GM18519 (cell line): ENCODE results near the gene GAD1.
A peak's percentile ranks its signal among the peaks of the same experiment; 100 is the strongest.

Experiments
- ATAC-seq: cut with Tn5 transposase; IDR thresholded peaks from one replicate; pipeline ENCODE4 v1.9.1; 2021; ENCODE audit warnings: mild to moderate bottlenecking, moderate library complexity; ENCODE audit not compliant: unreplicated experiment, low FRiP score

The GAD1 gene

DNA sequence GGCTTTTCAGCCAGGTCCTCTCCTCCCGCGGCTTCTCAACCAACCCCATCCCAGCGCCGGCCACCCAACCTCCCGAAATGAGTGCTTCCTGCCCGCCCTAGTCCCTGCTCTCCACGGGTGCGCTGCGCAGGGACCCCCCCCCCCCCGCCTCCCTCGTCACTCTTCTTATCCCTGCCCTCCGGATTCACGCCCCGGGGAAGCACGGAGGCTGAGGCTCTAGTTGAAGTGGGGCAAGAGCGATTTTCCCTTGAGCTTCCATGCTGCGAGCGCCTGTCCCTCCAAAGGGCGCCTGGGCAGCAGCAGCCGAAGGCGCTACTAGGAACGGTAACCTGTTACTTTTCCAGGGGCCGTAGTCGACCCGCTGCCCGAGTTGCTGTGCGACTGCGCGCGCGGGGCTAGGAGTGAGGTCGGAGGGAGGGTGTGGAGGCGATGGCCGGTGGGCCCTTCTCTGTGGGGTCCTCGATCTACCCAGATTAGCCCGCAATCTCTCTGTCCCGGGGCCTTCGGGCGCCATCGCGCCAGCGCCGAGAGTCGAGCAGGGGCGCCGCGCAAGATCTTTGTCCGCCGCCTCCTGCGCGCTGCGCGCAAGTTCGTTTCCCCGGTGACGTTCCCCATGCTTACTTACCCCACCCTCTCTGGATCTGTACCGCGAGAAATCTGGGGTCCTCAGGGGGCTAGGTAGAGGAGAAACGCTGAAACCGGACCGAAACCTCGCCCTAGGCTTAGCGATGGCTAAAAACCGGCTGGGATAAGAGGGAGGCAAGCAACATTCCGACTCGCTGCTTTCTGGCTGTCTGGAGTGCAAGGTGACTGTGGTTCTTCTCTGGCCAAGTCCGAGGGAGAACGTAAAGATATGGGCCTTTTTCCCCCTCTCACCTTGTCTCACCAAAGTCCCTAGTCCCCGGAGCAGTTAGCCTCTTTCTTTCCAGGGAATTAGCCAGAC is 677 bp downstream of the GAD1 start:
- no peak for ATAC-seq

DNA sequence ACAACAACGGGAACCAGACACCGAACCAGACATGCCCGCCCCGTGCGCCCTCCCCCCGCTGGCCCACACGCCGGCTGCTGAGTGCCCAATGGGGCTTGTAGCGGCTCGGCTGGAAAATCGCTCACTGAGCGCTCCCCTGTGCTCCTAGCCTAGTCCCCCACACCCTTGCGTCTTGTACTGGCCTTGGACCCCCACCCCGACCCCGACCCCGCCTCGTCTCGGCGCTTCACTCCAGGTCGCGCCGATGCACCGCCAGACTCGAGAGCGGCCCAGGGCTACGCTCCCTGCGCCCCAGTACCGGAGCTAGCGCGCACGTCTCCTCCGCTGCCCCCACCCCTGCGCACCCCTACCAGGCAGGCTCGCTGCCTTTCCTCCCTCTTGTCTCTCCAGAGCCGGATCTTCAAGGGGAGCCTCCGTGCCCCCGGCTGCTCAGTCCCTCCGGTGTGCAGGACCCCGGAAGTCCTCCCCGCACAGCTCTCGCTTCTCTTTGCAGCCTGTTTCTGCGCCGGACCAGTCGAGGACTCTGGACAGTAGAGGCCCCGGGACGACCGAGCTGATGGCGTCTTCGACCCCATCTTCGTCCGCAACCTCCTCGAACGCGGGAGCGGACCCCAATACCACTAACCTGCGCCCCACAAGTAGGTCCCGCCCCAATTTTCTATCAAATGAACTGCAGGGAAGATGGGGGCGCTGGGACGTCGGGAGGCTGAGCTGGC is 1.5 kb downstream of the GAD1 start:
- ATAC-seq, result no peak

DNA sequence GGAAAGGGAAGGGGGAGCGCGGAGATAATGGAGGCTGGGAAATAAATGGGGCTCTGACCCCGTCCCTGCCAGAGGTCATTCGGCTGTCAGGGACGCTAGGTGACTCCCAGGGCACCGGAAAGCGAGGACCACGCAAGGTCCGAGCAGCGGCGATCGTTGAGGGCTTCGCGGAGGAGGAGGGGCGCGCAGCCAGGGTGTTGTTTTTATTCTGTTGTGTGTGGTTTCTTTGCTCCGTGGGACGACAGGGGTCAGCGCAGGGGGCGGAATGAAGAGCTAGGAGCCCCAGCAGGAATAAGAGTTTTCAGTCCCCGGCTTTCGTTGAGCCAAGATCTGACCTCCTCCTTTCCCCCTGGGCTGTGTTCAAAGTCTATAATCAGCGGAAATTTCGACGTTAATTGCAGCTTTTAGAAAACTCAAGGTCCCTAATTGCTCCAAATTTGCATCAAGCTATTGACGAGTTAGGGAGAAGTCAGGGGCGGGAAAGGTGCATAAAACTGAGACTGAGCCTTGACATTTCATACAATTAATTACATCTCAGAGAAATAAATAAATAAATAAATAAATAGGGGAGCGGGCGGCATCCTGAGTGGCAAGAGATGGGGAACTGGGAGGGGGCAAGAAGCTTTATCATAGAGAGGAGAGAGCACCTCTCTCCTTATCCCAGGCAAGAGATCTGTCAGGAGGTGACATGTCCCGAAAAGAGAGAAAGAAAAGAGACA is 2.2 kb downstream of the GAD1 start:
- no peak for ATAC-seq

GRCh38 chr2:170819680-170820664 is 3.3 kb downstream of the GAD1 start:
- no peak for ATAC-seq

DNA sequence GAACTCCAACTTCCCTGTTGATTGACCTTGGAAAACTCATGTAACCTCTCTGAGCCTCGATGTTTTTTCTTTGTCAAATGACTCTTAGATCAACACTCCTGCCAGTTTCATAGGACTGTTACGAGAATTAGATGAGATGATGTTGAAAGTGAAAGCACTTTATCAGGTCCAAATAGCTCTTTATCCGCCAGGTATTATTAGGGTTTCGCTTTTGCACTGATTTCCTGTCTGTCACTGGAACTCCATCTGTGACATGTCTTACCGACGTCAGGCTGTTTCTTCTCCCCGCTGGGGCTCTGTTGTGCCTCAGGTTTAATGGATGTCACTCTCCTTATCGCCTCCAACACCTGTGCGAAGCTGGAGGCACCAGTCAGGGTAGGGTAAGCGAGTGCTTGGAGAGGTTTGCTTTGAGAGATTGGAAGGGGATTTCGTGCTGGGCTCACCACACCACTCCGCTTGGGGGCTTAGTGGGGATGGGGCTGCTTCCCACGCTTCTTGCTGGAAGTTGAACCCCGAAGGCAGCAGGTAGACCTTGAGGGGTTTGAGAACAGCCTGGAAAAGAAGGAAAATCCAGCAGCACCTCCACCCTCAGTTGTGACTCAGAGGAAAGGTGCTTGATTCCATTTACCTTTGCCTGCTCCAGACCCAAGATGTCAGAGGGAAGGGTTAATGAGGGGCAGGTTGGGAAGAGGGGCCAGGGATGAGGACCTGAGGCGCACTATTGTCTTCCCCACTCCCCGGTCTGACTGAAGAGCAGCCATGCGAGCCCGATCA is 4.3 kb downstream of the GAD1 start:
- peak; percentile 41 for ATAC-seq

DNA sequence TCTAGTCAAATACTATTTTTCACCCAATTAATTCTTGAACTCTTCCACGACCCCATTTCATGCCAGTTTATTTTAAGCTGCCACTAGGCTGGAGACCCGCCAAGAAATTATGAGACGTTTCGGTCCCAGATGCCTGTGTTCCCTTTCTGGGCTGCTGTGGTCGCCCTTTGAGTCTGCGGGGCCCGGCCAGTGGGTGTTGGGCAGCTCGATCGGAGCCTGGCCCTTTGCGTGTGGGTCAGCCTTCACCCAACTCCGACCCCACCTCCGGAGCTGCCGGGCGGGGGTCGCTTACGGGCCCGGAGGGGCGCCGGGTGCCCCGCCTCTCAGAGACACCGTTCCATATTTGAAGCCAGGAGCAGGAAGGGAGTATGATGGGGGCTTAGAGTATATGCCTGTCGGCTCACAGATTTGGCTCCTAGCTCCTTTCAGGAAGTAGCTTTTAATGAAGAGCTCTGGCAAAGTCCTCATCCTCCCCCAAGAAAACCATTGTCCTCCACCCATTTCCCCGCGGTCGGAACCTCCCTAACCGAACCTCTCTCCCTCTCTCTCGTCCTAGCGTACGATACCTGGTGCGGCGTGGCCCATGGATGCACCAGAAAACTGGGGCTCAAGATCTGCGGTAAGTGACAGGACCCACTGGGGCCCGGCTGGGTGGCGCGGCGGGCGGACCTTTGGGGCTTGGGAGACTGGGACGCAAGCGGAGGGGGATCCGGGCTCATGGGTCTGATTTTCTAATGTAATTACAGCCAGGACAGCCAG is 5.0 kb downstream of the GAD1 start:
- no peak for ATAC-seq

GRCh38 chr2:170822290-170823087 is 5.8 kb downstream of the GAD1 start:
- ATAC-seq, result no peak

- ATAC-seq, result no peak
Measured at GRCh38 chr2:170823088-170823897, 6.6 kb downstream of the GAD1 start.

DNA sequence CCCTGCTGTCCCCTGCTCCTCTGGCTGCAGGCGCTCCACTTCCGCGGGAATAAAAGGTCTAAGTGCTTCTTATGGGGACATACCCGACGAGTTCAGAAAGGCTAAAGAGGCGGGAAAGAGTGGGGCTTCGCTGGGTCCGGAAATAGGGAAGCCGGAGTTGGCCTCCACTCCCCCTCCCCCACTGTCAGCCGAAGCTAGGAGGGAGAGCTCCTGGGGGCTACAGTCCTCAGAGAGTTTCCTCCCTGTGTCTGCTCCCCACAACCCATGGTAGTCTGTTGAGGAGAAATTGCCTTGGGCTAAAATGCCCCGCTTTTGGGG is 7.2 kb downstream of the GAD1 start:
- no peak for ATAC-seq

DNA sequence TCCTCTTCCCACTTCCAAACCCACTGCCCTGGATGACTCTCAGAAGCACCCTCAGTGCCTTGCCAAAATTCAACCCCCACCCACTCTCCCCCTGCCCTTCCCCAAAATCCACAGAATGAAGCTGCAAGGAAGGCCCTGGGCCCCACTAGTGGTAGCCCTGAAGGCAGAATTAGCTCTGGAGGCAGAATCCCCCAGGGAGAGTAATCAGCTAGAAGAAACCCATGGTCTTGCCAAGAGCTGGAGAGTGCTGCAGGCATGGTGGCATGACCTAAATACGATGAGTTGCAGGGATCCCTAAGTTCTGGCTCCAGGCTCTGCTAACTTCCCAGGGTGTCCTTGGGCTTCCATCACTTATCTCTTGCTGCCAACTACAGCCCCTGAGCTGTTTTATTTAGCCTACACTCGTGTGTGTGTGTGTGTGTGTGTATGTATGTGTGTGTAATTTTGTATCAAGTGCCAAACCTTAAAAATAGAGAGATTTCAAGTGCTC is 7.9 kb downstream of the GAD1 start:
- ATAC-seq, result no peak

DNA sequence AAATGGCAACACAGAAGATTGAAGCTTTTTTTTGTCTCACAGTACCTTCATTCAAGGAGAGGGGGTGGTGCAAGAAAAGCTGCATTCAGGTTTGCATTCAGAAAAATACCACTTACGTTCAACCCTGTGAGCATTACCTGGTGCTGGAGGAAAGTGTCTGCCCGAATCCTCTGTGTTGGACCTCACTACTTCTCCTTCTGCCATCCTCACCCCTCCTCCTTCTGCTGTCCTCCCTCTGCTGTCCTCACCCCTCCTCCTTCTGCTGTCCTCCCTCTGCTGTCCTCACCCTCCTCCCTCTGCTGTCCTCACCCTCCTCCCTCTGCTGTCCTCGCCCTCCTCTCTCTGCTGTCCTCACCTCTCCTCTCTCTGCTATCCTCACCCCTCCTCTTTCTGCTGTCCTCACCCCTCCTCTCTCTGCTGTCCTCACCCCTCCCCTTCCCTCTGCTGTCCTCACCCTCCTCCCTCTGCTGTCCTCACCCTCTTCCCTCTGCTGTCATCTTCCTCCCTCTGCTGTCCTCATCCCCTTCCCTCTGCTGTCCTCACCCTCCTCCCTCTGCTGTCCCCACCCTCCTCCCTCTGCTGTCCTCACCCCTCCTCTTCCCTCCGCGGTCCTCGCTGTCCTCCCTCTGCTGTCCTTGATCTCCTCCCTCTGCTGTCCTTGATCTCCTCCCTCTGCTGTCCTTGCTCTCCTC is 11.3 kb downstream of the GAD1 start:
- no peak for ATAC-seq

DNA sequence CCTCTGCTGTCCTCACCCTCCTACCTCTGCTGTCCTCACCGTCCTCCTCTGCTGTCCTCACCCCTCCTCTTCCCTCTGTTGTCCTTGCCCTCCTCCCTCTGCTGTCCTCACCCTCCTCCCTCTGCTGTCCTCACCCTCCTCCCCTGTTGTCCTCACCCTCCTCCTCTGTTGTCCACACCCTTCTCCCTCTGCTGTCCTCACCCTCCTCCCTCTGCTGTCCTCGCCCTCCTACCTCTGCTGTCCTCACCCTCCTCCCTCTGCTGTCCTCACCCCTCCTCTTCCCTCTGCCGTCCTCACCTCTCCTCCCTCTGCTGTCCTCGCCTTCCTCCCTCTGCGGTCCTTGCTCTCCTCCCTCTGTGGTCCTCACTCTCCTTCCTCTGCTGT is 11.8 kb downstream of the GAD1 start:
- ATAC-seq, result no peak

DNA sequence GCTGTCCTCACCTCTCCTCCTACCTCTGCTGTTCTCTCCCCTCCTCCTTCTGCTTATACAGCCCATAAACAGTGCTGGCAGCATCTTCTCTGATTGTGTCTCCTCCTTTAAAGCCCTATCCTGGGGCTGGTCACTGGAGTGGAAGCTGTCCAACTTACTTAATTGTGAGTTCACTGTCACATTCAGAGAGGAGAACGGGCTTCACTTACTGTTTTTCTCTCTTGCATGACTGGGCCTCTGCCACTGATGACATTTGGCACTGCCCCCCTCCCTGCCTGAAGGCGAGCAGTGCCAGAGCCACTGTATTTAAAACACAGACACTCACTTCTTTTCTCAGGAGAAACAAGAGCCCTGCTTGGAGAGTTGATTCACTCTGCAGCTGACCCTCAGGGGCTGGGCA is 12.3 kb downstream of the GAD1 start:
- no peak for ATAC-seq

DNA sequence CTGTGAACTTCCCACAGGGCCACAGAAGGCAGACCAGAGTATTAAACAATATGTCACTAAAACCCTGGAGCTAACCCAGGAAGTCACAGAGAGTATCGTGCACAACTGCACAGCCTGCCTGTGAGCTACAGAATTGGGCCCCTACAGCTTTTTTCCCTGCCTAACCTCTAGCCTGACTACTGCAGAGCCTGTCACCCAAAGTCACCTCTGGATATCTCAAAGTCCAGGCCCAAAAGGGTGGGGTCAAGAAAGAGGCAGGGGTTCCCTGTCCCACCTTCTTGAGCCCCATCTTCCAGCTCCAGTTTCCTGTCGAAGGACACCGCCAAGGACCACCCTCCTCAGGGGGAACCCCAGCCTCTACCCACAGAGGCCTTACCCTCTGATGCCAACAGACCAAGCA is 13.5 kb downstream of the GAD1 start:
- no peak for ATAC-seq

DNA sequence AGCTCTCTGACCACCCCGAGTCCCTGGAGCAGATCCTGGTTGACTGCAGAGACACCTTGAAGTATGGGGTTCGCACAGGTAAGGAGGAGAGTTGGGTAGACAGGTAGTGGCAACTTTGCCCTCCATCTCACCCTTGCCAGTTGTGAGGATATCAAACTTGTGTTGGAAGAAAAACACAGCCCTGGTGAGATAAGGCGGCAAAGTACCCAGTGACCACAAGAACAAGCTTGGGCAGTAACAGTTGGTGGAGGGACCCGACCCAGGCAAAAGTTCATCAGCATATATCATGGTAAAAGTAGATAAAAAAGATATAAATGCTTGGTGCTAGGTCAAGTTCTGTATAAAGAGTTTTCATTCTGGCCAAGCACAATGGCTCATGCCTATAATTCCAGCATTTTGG is 14.4 kb downstream of the GAD1 start:
- no peak for ATAC-seq

DNA sequence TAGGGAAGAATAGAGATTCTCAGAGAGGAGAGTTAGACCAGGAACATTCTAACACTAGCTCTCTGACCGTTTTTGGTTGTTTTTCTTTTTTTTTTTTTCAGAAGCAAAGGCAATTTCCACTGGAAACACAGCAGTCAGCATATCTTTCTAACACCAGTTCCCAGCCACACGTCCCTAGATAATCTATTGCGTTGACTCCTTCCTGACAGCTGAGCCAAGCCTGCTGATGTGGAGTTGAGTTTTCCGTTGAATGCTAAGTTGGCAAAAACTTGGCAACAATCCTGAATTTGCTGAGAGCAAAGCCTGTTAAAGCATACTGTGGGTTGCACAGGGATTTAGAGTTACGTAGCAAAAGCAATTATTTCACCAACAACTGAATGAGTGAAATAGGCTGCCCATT is 19.3 kb downstream of the GAD1 start:
- no peak for ATAC-seq
